ENCODE data around the gene TMEM190. TPM values are rescaled to one million over a fixed set of nuclear protein-coding genes. Genes with fewer than 3 reads are reported as not detected.
"Not testable (repeated sequence)": the region's sequence is repeated elsewhere in the genome, so short reads cannot be mapped to it uniquely, and the experiment has no call there.

Gene TMEM190
- total RNA-seq = not detected in 2 replicates
- long read RNA-seq = 0 reads

DNA sequence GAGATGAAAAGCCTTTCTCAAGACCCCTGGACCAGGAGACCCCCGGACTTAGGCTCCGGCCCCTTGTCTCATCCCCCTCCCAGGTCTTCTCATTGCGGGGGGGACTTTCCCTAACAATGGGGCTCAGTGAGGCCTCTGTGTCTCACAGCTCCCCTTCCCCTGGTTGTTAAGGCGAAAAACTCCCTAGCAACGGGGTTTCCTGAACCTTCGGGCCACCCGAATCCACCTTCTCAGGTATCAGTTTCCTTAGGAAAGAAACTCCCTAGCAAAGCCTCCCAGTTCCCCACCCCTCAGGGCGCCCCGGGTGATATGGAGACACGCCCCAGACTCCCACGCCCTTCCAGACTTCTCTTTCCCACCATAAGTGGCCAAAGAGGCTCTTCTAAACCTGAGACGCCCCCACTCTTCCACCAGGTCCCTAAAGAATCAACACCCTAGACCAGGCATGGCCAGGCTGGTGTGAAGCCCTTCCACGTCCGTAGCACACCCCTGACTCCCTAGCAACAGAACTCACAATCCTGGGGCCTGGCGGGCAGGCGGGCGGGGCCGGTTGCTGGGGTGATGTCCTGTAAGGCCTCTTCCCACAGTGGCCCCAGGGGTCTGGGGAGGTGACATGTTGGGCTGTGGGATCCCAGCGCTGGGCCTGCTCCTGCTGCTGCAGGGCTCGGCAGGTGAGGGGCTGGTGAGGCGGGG is at the start of gene TMEM190:
Gene TMEM190, plus strand, starts transcription at position 586 of the 693 bp plus-strand sequence. Its CDS starts 28 bp downstream, at position 614.
- H3K36me3 Mint-ChIP-seq (ENCODE audit: unreplicated experiment) = no peaks in the 10 kb centered on the region
- H3K9me3 Mint-ChIP-seq (ENCODE audit: unreplicated experiment) = no peaks in the 10 kb centered on the region
- no peak for DNase-seq (ENCODE audit: extremely low spot score, unreplicated experiment)
- peaks cover 27% of the 10 kb centered on the region for H3K4me1 Mint-ChIP-seq (ENCODE audit: unreplicated experiment)
- H3K4me3 Mint-ChIP-seq (ENCODE audit: unreplicated experiment) = no peak within 1 kb of the TSS
- H3K27me3 Mint-ChIP-seq (ENCODE audit: unreplicated experiment) = no peaks in the 10 kb centered on the region
- H3K27ac Mint-ChIP-seq (ENCODE audit: unreplicated experiment) = no peak within 1 kb of the TSS
- TF ChIP-seq, protein P1, sequence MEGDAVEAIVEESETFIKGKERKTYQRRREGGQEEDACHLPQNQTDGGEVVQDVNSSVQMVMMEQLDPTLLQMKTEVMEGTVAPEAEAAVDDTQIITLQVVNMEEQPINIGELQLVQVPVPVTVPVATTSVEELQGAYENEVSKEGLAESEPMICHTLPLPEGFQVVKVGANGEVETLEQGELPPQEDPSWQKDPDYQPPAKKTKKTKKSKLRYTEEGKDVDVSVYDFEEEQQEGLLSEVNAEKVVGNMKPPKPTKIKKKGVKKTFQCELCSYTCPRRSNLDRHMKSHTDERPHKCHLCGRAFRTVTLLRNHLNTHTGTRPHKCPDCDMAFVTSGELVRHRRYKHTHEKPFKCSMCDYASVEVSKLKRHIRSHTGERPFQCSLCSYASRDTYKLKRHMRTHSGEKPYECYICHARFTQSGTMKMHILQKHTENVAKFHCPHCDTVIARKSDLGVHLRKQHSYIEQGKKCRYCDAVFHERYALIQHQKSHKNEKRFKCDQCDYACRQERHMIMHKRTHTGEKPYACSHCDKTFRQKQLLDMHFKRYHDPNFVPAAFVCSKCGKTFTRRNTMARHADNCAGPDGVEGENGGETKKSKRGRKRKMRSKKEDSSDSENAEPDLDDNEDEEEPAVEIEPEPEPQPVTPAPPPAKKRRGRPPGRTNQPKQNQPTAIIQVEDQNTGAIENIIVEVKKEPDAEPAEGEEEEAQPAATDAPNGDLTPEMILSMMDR (IDR thresholded peaks at IDR 0.05) = no peak

DNA sequence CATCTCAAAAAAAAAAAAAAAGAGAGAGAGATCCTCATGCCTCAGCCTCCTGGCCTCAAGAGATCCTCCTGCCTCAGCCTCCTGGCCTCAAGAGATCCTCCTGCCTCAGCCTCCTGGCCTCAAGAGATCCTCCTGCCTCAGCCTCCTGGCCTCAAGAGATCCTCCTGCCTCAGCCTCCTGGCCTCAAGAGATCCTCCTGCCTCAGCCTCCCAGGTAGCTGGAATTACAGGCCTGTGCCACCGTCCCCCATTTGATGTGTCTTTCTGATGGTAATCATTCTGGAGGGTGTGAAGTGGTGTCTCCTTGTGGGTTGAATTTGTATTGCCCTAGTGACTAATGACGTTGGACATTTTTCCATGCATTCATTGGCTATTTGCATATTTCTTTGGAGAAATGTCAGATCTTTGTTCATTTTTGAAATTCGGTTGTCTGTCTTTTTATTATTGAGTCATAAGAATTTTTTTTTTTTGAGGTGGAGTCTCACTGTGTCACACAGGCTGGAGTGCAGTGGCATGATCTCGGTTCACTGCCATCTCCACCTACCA is 47.8 kb upstream of the TMEM190 start:
- not testable (repeated sequence) for H3K4me1 Mint-ChIP-seq (ENCODE audit: unreplicated experiment); H3K27me3 Mint-ChIP-seq (ENCODE audit: unreplicated experiment)

DNA sequence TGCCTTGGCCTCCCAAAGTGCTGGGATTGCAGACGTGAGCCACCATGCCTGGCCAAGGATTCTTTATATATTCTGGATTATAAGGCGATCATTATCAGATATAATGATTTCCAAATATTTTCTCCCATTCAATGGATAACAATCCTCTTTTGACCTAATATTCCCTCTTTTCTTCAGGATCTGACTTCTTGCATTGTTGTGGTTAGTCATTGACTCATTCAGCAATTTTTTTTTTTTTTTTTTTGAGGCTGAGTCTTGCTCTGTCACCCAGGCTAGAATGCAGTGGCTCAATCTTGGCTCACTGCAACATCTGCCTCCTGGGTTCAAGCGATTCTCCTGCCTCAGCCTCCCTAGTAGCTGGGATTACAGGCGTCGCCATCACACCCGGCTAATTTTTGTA is 46.8 kb upstream of the TMEM190 start:
- H3K36me3 Mint-ChIP-seq (ENCODE audit: unreplicated experiment); H3K4me3 Mint-ChIP-seq (ENCODE audit: unreplicated experiment); H3K27ac Mint-ChIP-seq (ENCODE audit: unreplicated experiment); H3K27me3 Mint-ChIP-seq (ENCODE audit: unreplicated experiment); H3K4me1 Mint-ChIP-seq (ENCODE audit: unreplicated experiment); H3K9me3 Mint-ChIP-seq (ENCODE audit: unreplicated experiment); DNase-seq (ENCODE audit: extremely low spot score, unreplicated experiment): not testable (repeated sequence)

More for the DNA sequence above, 47.8 kb upstream of the TMEM190 start:
- H3K27ac Mint-ChIP-seq (ENCODE audit: unreplicated experiment); DNase-seq (ENCODE audit: extremely low spot score, unreplicated experiment); H3K36me3 Mint-ChIP-seq (ENCODE audit: unreplicated experiment); H3K4me3 Mint-ChIP-seq (ENCODE audit: unreplicated experiment); H3K9me3 Mint-ChIP-seq (ENCODE audit: unreplicated experiment): not testable (repeated sequence)

DNA sequence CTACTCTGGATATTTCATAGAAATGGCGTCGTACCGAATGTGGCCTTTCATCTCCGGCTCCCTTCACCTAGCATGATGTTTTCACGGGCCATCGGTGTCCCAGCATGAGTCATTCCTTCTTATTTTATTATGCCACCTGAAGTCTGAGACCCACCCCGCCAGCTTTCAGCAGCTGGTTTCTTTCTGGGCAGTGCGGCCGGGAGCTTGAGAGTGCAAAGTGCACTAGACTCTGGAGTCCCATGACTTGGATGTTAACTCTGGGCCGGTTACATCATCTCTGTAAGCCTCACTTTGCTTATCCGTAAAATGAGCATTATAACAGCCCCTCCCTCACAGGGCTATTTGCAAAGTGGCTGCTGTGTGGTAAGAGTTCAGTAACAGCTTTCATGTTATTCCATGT is 42.8 kb upstream of the TMEM190 start:
- H3K27ac Mint-ChIP-seq (ENCODE audit: unreplicated experiment) = no peak overlapping the region
- no peaks in the 10 kb centered on the region for H3K9me3 Mint-ChIP-seq (ENCODE audit: unreplicated experiment)
- TF ChIP-seq, protein P1 (IDR thresholded peaks at IDR 0.05) = no peak
- H3K4me1 Mint-ChIP-seq (ENCODE audit: unreplicated experiment) = peaks cover 5% of the 10 kb centered on the region
- peaks cover 6% of the 10 kb centered on the region for H3K27me3 Mint-ChIP-seq (ENCODE audit: unreplicated experiment)
- H3K36me3 Mint-ChIP-seq (ENCODE audit: unreplicated experiment) = no peaks in the 10 kb centered on the region
- DNase-seq (ENCODE audit: extremely low spot score, unreplicated experiment) = no peak
- no peak overlapping the region for H3K4me3 Mint-ChIP-seq (ENCODE audit: unreplicated experiment)

DNA sequence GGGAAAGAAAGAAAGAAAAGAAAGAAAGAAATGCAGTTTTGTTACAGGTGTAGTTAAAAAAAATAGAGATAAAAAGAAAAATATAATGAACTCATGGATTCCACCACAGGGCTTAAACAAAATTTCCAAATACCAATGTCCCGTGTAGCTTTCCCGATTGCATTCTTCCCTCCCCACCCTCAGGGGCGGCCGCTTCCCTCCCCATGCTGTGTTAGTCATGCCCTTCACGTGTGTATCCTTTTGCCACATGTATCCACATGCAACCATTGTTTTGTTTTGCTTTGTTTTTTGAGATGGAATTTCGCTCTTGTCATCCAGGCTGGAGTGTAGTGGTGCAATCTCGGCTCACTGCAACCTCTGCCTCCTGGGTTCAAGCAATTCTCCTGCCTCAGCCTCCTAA is 40.5 kb upstream of the TMEM190 start:
- Mint-ChIP-seq H3K27me3 (ENCODE audit: unreplicated experiment) (peaks cover 6% of the 10 kb centered on the region), H3K36me3 (ENCODE audit: unreplicated experiment) (no peaks in the 10 kb centered on the region), H3K4me1 (ENCODE audit: unreplicated experiment) (peaks cover 17% of the 10 kb centered on the region), H3K4me3 (ENCODE audit: unreplicated experiment) (no peak overlapping the region), H3K27ac (ENCODE audit: unreplicated experiment) (no peak overlapping the region), H3K9me3 (ENCODE audit: unreplicated experiment) (no peaks in the 10 kb centered on the region)
- no peak for DNase-seq (ENCODE audit: extremely low spot score, unreplicated experiment)
- TF ChIP-seq, protein P1 (IDR thresholded peaks at IDR 0.05) = no peak

DNA sequence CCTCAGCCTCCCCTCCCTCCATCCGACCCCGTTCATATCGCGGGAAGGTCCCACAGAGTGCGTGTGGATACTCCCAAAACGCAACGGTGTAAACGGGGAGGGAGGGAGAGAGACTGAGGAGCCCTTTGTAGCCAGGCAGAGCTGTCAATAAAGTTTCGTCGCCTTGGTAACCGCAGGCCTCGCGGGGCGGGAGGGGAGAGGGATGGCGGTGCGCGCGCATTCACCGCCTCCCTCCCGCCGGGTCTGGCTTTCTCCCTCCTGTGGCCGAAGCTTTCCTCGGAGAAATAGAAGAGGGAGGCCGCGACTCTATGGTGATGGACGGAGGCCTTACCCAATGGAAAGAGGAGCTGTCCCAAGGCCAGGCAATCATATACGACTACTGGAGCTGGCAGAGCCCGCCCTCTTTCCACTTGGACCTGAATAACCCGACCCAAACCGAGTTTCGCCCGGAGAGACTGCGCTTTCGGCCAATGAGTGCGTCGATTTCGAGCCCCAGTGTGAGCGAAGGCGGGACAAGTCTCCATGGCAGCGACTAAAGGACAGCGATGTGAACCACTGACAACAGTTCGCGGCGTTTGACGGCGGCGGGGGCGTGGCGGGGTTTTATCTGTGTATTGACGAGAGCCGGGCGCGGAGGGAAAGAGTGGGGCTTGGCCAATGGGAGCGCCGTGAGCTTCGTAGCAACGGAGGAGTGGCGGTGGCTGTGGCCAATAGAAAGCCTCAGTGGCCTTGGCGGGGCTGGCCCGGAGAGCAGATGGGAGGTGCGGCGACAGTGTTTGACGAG is 37.3 kb upstream of the TMEM190 start, which contains the start of gene KMT5C:
Gene KMT5C, plus strand, starts transcription at position 772 of the 784 bp plus-strand sequence. CDS start 2,061 bp downstream, outside the sequence.
- peaks cover 8% of the 10 kb centered on the region for H3K36me3 Mint-ChIP-seq (ENCODE audit: unreplicated experiment)
- H3K4me1 Mint-ChIP-seq (ENCODE audit: unreplicated experiment) = peaks cover 24% of the 10 kb centered on the region
- H3K27ac Mint-ChIP-seq (ENCODE audit: unreplicated experiment) = peak within 1 kb of the TSS; percentile 99
- DNase-seq (ENCODE audit: extremely low spot score, unreplicated experiment) = peak; percentile 100
- H3K27me3 Mint-ChIP-seq (ENCODE audit: unreplicated experiment) = peaks cover 2% of the 10 kb centered on the region
- no peaks in the 10 kb centered on the region for H3K9me3 Mint-ChIP-seq (ENCODE audit: unreplicated experiment)
- TF ChIP-seq, protein P1 (IDR thresholded peaks at IDR 0.05) = peak; percentile 44
- peak within 1 kb of the TSS; percentile 89 for H3K4me3 Mint-ChIP-seq (ENCODE audit: unreplicated experiment)
